ENCODE results near the gene PPP6R3.

GRCh38 chr11:68543594-68543993 is 83.0 kb downstream of the PPP6R3 start:
- no peak for TF ChIP-seq CTCF (IDR thresholded peaks at IDR 0.05)
- no peak for TF ChIP-seq FOXM1 (IDR thresholded peaks at IDR 0.05; ENCODE audit: low read depth)
- TF ChIP-seq EZH2phosphoT487 (IDR thresholded peaks at IDR 0.05; ENCODE audit: borderline replicate concordance, low read depth), result no peak
- TF ChIP-seq EP300 (IDR thresholded peaks at IDR 0.05; ENCODE audit: borderline replicate concordance in 1 of 2, low read depth in 1 of 2, low read length in 1 of 2), result no peak

Data from SK-N-SH (cell line).